Sigmoid colon (tissue), 3 donors: Measurements from ENCODE around the gene CCDC33.

Experiments
- POLR2A ChIP-seq, 2 donors: fragments of 450-650 bp; IDR thresholded peaks; one replicate each; pipeline ENCODE4 v1.6.1; 2016; ENCODE audit warnings: antibody characterized with exemption in 2 of 2, mild to moderate bottlenecking in 2 of 2, moderate library complexity in 2 of 2
- TF ChIP-seq, protein P1 (sequence below), 4 experiments: fragments of 450-650 bp in 3 of 4; fragments of 200-600 bp in 1 of 4; IDR thresholded peaks; one replicate each; pipeline ENCODE4 v1.5.1; 2016 to 2019; ENCODE audit warnings: antibody characterized with exemption in 4 of 4, mild to moderate bottlenecking in 3 of 4, moderate library complexity in 2 of 4

DNA sequence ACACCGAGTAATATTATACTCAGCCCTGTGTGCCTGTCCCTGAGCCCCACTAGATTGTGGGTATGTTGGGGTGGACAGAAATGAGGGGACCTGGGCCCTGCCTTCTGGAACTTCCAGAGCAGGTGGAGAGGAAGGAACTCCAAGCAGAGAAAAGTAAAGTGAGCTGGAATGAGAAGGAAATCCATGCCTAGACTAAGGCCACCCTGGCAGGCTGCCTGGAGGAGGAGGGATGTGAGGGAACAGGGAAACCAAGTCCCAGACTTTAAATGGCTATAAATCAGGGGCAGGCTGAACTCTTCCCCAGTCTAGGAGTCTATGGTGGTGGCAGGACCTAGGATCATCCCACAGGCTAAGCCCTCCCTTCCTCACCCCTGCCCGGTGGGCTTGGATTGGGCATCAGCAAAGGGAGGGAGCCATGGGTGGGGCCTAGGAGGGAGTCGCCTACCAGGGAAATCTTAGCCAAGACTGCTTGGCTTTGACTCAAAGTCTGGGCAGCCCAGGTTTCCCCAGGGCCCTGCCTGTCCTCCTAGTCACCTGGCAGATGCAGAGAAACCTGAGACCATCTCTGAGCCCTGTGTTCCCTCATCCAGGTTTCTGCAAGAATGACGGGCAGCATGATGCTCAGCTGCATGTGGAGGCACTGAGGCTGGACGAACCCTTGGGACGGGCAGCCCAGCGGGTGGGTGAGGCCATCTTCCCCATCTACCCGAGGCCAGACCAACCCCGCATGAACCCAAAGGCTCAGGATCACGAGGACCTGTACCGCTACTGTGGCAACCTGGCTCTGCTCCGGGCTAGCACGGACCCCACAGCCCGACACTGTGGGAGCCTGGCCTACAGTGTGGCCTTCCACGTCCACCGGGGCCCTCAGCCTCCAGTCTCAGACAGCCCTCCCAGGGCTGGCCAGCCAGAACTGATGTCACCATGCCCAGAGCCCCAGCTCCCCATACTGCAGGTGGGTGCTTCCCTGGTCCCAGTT, 17.9 kb upstream of the CCDC33 start:
- TF ChIP-seq, protein P1, sequence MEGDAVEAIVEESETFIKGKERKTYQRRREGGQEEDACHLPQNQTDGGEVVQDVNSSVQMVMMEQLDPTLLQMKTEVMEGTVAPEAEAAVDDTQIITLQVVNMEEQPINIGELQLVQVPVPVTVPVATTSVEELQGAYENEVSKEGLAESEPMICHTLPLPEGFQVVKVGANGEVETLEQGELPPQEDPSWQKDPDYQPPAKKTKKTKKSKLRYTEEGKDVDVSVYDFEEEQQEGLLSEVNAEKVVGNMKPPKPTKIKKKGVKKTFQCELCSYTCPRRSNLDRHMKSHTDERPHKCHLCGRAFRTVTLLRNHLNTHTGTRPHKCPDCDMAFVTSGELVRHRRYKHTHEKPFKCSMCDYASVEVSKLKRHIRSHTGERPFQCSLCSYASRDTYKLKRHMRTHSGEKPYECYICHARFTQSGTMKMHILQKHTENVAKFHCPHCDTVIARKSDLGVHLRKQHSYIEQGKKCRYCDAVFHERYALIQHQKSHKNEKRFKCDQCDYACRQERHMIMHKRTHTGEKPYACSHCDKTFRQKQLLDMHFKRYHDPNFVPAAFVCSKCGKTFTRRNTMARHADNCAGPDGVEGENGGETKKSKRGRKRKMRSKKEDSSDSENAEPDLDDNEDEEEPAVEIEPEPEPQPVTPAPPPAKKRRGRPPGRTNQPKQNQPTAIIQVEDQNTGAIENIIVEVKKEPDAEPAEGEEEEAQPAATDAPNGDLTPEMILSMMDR (IDR thresholded peaks at IDR 0.05) = no peak
- TF ChIP-seq POLR2A (IDR thresholded peaks at IDR 0.05) = no peak
